GM12873 (cell line): ENCODE results near the gene NLGN1.

ENCODE experiments used
- TF ChIP-seq, protein P1 (sequence below): IDR thresholded peaks from 2 replicates; pipeline ENCODE4 v1.5.1; 2012; ENCODE audit warnings: low read depth, mild to moderate bottlenecking, moderate library complexity, low read length, control low read depth; ENCODE audit not compliant: insufficient read depth; ENCODE audit errors: missing control alignments

NLGN1 gene

GRCh38 chr3:174191380-174191779, 793.8 kb downstream of the NLGN1 start:
- TF ChIP-seq, protein P1, sequence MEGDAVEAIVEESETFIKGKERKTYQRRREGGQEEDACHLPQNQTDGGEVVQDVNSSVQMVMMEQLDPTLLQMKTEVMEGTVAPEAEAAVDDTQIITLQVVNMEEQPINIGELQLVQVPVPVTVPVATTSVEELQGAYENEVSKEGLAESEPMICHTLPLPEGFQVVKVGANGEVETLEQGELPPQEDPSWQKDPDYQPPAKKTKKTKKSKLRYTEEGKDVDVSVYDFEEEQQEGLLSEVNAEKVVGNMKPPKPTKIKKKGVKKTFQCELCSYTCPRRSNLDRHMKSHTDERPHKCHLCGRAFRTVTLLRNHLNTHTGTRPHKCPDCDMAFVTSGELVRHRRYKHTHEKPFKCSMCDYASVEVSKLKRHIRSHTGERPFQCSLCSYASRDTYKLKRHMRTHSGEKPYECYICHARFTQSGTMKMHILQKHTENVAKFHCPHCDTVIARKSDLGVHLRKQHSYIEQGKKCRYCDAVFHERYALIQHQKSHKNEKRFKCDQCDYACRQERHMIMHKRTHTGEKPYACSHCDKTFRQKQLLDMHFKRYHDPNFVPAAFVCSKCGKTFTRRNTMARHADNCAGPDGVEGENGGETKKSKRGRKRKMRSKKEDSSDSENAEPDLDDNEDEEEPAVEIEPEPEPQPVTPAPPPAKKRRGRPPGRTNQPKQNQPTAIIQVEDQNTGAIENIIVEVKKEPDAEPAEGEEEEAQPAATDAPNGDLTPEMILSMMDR = no peak

DNA sequence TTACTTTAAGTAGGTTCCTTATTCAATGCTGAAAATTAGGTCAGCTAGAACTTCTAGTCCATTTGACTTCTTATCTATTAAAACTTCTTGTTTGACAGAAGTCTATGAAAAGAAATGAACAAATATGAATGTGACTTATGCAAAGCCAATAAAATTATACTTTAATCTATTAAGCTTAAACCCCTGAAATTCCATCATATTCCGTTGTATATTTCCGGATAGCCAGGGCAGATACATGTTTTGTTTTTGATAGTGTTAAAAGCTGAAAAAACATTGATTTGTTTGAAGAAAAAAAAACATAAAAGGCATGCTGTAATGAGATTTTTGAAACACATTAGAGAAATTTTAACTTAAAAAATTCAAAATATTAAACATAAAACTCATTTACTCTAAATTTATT, 794.4 kb downstream of the NLGN1 start:
- TF ChIP-seq, protein P1 = no peak

- TF ChIP-seq, protein P1 = no peak
Measured at GRCh38 chr3:174192471-174192870, 794.9 kb downstream of the NLGN1 start.

DNA sequence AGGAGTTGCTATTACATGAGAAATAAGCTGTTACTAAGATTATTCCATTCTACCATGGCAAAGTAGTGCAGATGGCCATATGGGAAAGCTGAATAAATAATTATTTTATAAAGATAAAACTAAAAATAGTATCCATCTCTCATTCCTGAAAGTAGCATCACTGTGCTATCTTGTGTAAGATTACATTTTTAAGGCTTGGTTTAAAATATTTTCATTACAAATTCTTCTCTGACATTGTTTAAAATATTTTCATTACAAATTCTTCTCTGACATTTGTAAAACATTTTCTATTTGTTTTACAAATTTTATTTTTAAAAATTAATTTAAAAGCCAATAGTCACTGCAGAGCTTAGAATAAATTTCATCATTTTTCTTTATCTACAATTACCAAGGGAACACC, 796.1 kb downstream of the NLGN1 start:
- TF ChIP-seq, protein P1 = no peak

GRCh38 chr3:174197416-174197815, 799.9 kb downstream of the NLGN1 start:
- TF ChIP-seq, protein P1 = no peak

DNA sequence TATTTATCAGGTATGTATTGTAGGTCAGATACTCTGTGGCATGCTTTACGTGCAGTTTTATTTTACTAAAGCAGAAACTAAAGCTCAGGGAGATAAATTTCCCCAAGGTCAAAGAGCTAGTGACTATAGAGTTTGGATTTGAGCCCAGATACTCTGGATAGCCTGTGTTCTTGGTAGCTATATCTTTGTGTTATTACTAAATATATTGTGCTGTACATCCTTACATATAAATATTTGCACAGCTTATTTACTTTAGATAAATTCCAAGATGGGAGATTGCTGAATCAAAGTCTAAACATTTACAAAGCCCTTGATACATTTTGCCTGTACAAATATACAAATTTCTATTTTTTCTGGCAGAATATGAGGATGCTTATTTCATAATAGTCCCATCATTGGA, 800.7 kb downstream of the NLGN1 start:
- TF ChIP-seq, protein P1 = no peak

DNA sequence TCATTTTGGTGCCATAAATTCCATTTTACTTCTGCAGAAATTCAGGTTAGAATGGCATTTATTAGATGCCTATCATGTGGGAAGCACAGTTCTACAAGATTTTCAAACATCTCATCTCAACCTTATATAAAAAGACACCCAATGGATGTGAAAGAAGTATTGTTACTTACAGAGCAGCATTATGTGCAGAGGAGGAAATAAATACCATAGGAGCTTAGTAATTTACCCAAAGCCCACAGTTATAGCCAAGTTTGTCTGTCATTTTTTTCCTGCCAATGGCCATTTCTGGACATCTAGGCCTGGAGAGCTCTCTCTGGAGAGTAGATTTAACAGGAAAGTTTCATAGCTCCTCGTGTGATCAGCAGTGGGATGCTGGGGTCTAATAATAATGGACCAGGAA, 802.2 kb downstream of the NLGN1 start:
- TF ChIP-seq, protein P1 = no peak
